Mucosa of rectum (tissue), 2 donors: ENCODE results near the gene CCDC197.

Experiments used
- H3K27ac ChIP-seq, 2 donors: one replicate each; pipeline ENCODE4 v1.7.0; 2013; ENCODE audit warnings: inconsistent platforms in 2 of 2, low read depth in 2 of 2, low read length in 2 of 2
- H3K27me3 ChIP-seq, 2 donors: one replicate each; pipeline ENCODE4 v1.7.0; 2013; ENCODE audit warnings: low read length in 2 of 2; ENCODE audit not compliant: control insufficient read depth in 2 of 2, insufficient read depth in 2 of 2
- H3K36me3 ChIP-seq, 2 donors: one replicate each; pipeline ENCODE4 v1.7.0; 2013; ENCODE audit warnings: low read length in 2 of 2; ENCODE audit not compliant: control insufficient read depth in 2 of 2, insufficient read depth in 2 of 2
- H3K4me1 ChIP-seq, 2 donors: one replicate each; pipeline ENCODE4 v1.7.0; 2013; ENCODE audit warnings: low read length in 2 of 2, mild to moderate bottlenecking in 1 of 2; ENCODE audit not compliant: control insufficient read depth in 2 of 2, insufficient read depth in 2 of 2
- H3K4me3 ChIP-seq, 2 donors: one replicate each; pipeline ENCODE4 v1.7.0; 2013; ENCODE audit warnings: low read length in 2 of 2
- H3K9ac ChIP-seq, 2 donors: one replicate each; pipeline ENCODE4 v1.7.0; 2013; ENCODE audit warnings: low read length in 2 of 2, low read depth in 1 of 2, mild to moderate bottlenecking in 1 of 2
- H3K9me3 ChIP-seq, 2 donors: one replicate each; pipeline ENCODE4 v1.7.0; 2013; ENCODE audit warnings: low read length in 2 of 2; ENCODE audit not compliant: control insufficient read depth in 2 of 2
- donor health status: healthy.
- donor health status: Normal muscosa, but diverticular disease.

CCDC197 gene

DNA sequence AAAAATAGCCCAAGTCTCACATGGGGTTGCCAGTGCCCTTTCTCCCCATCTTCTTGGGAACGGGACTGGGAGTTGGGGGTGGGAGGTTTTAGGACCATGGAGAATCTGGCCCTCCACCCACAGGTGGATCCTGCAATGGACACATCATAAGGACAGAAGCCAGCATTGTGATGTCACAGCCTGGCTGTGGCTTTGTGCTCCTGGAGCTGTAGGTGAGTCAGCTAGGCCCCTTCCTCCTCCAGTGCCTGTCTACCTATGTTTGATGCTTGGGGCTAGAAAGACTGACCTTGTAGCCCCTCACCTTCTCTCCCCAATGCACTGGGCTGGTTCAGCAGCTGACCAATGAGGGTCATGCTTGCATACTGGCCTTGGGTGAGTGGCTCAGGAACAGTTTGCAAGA, at the start of gene CCDC197:
Gene CCDC197 (plus strand): TSS at position 220 of the 400 bp plus-strand sequence. CDS start 831 bp downstream, outside the sequence.
- no peaks in the 10 kb centered on the region for H3K27me3 ChIP-seq
- peaks cover 4 to 8% of the 10 kb centered on the region in 2 donors for H3K4me1 ChIP-seq
- no peak within 1 kb of the TSS for H3K9ac ChIP-seq
- no peaks in the 10 kb centered on the region for H3K36me3 ChIP-seq
- H3K4me3 ChIP-seq: no peak within 1 kb of the TSS
- H3K27ac ChIP-seq: no peak within 1 kb of the TSS
- no peaks in the 10 kb centered on the region for H3K9me3 ChIP-seq

DNA sequence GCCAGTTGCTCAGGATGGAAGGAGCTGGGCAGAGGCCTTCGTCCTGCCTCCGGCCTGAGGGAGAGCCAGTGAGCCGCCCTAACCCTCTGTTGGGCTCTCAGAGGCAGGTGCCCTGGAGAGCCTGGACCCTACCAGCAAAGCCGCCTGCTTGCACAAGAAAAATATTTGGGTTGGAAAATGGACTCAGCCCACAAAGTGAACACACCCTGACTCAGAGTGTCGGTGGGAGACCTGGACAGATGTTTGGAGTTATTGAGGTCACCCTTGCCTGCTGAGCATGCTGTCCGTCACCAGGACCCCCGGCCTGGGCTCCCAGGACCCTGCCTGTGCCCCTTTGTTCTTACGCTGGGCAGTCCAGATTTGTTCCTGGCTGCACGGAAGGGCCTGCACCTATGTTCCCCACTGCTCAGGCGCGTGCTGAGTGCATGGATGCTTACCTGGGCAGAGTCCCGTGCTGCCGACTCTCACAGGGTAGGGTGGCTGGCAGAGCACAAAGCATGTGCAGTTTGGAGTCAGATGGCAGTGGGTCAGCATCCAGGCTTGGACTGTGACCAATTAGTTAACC, 47.5 kb upstream of the CCDC197 start:
- no peak overlapping the region for H3K9ac ChIP-seq
- peaks cover 0 to 4% of the 10 kb centered on the region in 2 donors for H3K4me1 ChIP-seq
- H3K9me3 ChIP-seq: no peaks in the 10 kb centered on the region
- peaks cover 0 to 15% of the 10 kb centered on the region in 2 donors for H3K36me3 ChIP-seq
- no peak overlapping the region for H3K27ac ChIP-seq
- H3K27me3 ChIP-seq: no peaks in the 10 kb centered on the region
- no peak overlapping the region for H3K4me3 ChIP-seq

DNA sequence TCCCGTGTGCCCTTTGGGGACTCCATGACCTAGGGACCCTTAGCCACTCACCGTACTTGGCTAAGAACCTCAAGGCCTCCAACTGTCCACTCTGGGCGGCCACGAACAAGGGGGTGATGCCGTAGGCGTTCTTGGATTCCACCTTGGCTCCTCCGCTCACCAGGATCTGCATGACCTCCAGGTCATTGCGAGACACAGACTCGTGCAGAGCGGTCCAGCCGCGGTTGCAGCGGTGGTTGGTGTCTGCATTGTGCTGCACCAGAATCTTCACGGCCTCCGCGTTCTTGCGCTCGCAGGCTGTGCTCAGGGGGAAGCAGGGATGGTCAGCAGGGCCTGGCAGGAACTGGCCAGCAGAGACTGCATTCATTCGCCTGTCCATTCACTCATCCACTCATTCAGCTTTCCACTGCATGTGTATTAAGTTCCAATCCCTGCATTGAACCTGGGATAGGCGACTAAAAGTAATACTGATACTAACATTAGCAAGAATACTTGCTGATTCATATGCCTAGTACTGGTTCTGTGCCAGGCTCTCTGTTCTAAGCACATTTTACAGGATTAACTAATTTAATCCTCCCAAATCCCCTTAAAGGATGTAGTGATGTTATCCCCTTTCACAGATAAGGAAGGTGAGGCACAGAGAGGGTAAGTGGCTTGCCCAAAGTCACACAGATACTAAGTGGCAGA, 46.0 kb upstream of the CCDC197 start:
- Histone ChIP-seq H3K27me3 (no peaks in the 10 kb centered on the region), H3K9me3 (no peaks in the 10 kb centered on the region), H3K4me1 (peaks cover 0 to 4% of the 10 kb centered on the region in 2 donors), H3K9ac (no peak overlapping the region), H3K27ac (no peak overlapping the region), H3K4me3 (no peak overlapping the region), H3K36me3 (peaks cover 0 to 14% of the 10 kb centered on the region in 2 donors)

DNA sequence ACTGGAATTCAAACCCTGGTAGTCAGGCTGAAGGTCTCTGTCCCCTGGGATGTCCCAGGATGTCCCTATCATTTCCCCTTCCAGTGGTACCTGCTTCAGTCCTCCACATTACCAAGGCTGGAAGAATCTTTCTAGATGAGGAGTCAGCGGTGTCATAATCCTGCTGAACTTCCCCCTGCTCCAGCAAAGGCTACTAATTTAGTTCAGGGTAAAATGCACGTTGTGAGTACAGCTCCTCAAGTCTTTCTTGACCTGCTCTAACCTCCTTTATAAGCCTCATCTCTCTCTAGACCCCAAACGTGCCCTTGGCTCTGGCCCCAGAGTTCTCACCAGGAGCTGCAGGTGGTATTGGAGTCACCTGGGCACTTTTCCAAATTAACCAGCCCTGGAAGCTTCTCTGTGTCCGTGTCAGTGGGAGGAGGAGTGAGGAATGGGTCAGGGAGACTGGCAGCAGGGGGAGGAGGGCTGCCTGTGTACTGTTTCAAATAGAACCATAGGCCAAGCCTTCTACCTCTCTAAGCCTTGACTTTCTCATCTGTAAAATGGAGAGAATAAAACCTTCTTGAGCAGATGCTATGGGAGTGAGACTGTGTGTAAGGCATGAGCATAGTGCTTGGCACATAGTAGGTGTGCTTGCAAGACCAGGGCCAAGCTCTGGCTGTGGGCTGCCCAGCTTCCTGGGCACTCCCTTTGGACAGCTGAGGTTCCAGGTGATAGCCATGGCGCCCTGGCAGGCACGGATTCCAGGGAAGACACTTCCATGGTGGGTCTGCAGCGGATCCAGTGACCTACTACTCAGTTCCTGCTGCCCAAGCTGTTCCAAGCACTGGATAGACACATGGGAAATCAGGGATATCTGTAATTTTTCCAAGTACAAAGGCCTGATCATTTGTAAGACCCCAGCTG, 45.2 kb upstream of the CCDC197 start:
- H3K36me3 ChIP-seq: peaks cover 0 to 11% of the 10 kb centered on the region in 2 donors
- no peaks in the 10 kb centered on the region for H3K27me3 ChIP-seq
- no peak overlapping the region for H3K27ac ChIP-seq
- H3K4me1 ChIP-seq: peaks cover 0 to 4% of the 10 kb centered on the region in 2 donors
- H3K4me3 ChIP-seq: no peak overlapping the region
- H3K9me3 ChIP-seq: no peaks in the 10 kb centered on the region
- no peak overlapping the region for H3K9ac ChIP-seq

DNA sequence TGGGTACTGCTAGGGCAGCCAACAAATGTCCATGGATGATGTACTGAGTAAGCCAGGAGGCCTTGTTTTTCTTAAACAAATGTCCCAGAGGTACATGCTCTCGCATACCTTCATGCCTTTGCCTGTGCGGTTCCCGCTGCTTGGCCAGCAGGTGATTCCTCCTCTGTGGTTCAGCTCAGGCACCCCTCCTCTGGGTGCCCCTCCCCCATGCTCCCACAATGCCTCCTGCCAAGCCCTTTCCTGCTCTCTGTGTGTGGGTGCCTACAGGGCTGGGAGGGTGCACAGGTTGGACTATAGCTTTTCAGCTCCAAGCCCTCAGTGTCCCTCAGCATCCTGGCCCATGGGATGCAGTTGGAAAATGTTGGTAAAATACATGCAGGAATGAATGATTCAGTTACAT, 44.3 kb upstream of the CCDC197 start:
- Histone ChIP-seq H3K27ac (no peak overlapping the region), H3K27me3 (no peaks in the 10 kb centered on the region), H3K36me3 (peaks cover 0 to 8% of the 10 kb centered on the region in 2 donors), H3K9me3 (no peaks in the 10 kb centered on the region), H3K4me3 (no peak overlapping the region), H3K4me1 (peaks cover 6 to 12% of the 10 kb centered on the region in 2 donors), H3K9ac (no peak overlapping the region)

DNA sequence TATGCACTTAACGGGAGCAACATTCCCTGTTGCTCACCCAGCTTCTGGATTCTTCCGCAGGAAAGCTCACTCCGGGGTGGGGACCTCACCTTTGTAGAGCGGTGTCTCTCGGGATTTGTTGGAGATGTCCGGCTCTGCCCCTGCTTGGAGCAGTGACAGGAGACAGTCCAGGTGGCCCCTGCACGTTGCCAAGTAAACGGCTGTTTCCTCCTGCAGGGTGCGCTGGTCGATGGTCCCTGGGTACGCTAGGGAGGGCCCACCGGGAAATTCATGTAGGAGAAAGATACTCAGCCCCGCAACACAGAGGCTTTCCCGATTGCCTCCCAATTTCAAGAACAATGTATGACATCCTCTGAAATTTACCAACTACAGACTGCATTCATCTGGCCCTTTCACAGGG, 43.8 kb upstream of the CCDC197 start:
- Histone ChIP-seq H3K27ac (peak overlapping the region in 1 of 2 donors; percentile 68), H3K9me3 (no peaks in the 10 kb centered on the region), H3K9ac (peak overlapping the region in 1 of 2 donors; percentile 44), H3K4me1 (peaks cover 9 to 17% of the 10 kb centered on the region in 2 donors), H3K4me3 (peak overlapping the region in 1 of 2 donors; percentile 46), H3K36me3 (peaks cover 0 to 8% of the 10 kb centered on the region in 2 donors), H3K27me3 (no peaks in the 10 kb centered on the region)

DNA sequence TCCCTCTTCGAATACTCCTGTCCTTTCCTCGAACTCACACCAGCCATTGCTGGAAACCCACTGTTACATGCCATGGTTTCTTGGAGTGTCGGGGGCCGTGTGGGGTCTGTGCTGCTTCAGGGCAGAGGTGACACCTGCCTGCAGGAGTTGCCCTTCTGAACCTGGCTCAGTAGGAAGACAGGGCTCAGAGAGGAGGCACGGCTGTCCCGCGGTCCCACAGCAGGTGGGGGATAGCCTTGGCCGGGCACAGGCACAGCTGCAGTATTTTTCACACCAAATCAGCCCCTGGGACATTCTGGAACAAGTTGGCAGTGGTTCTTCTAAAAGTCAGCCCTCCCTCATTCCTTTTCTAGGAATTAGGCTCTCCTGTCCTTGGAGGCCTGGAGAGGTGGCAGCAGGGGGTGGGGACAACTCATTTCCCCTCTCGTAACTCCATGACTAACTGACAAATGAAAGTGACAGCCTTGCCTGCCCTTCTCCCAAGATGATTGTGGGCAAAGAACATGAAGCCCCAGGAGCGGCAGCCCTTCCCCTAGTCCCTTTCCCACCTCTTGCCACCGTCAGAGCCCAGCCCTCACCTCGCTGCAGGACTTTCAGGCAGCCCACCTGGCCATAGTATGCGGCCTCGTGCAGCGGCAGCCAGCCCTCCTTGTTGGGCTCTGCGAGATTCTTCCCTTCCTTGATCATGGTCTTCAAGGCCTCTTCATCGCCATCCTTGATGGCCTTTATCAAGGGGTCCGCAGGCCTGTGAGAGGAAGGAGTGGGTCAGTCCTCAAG, 43.2 kb upstream of the CCDC197 start:
- peak overlapping the region in 1 of 2 donors; percentile 68 for H3K27ac ChIP-seq
- peaks cover 10 to 23% of the 10 kb centered on the region in 2 donors for H3K4me1 ChIP-seq

DNA sequence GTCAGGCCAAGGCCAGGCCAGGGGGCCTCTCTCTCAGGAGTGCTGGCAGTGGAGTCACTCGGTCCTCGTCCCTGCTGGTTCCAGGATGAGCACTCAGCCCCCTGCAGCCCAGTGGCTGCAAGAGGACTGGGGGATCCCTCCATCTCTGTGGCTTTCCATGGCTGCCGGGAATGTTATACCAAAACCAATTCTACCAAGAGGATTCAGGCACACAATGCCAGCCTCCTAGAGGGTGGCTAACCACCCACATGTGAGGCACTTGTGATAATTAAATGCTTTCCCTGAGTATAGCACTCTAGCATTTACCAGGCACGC, 42.6 kb upstream of the CCDC197 start:
- H3K9ac ChIP-seq: peak overlapping the region in 1 of 2 donors; percentile 44
- peaks cover 14 to 28% of the 10 kb centered on the region in 2 donors for H3K4me1 ChIP-seq
- H3K9me3 ChIP-seq: no peaks in the 10 kb centered on the region
- H3K4me3 ChIP-seq: peak overlapping the region in 1 of 2 donors; percentile 46
- no peaks in the 10 kb centered on the region for H3K27me3 ChIP-seq
- peak overlapping the region in 1 of 2 donors; percentile 68 for H3K27ac ChIP-seq
- H3K36me3 ChIP-seq: peaks cover 0 to 8% of the 10 kb centered on the region in 2 donors

More for the DNA sequence above, 43.2 kb upstream of the CCDC197 start:
- peak overlapping the region in 1 of 2 donors; percentile 46 for H3K4me3 ChIP-seq
- no peaks in the 10 kb centered on the region for H3K27me3 ChIP-seq
- peak overlapping the region in 1 of 2 donors; percentile 44 for H3K9ac ChIP-seq
- H3K36me3 ChIP-seq: peaks cover 0 to 8% of the 10 kb centered on the region in 2 donors
- no peaks in the 10 kb centered on the region for H3K9me3 ChIP-seq

DNA sequence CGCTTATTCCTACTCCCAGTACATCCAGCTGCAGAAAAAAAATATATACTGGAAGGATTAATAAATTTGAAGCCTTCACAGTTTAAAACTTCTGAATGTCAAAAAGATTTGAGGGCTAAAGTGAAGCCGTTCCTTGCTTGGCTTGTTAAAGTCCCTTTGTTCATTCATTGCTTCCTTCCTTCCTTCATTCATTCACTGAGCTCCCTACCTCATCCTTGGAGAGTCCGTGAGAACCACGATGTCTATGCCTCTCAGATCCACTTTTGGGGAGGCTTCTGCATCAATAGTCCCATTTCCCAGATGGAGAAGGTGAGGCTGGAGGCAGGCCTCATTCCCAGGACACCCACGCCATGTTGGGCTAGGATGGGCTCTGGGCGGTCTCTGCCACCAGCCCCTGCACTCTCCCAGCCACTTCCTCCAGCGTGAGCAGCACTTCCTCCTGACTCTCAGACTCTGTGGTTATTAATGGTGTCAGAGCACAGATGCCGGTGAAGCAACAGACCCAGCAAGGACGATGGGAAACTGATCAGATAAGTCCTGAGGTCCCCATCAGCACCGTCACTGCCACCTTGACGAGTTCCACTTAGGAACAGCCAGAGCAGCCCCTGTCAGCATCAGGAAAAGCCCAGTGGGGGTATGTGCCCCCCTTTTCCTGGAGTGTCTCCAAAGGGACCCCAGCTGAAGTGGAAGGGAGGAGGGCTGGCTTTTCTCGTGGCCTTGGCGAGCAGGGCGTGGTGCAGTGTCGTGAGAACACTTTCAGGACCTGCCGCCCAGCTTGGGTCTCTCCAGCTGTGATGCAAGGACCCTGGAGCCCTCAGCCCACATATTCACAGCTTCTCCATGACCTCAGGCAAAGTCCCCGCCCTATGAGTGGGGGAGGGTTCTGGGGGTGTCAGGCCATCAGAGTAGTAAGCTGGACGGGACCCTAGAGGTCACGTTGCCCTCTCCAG, 41.9 kb upstream of the CCDC197 start:
- H3K4me1 ChIP-seq: peaks cover 16 to 31% of the 10 kb centered on the region in 2 donors
- H3K4me3 ChIP-seq: peak overlapping the region; percentile 29 to 64
- H3K9me3 ChIP-seq: no peaks in the 10 kb centered on the region
- peaks cover 0 to 8% of the 10 kb centered on the region in 2 donors for H3K36me3 ChIP-seq
- H3K27ac ChIP-seq: peak overlapping the region; percentile 53 to 88
- H3K27me3 ChIP-seq: no peaks in the 10 kb centered on the region
- peak overlapping the region in 1 of 2 donors; percentile 54 for H3K9ac ChIP-seq
